SK-N-SH (cell line): ENCODE data around the gene SMYD2.

Experiments used
- CTCF ChIP-seq: fragments of 200-600 bp; sonication (generic); IDR thresholded peaks from 2 replicates; pipeline ENCODE4 v1.6.1; 2017; ENCODE audit warnings: antibody characterized with exemption, mild to moderate bottlenecking, moderate library complexity
- EP300 ChIP-seq, 2 experiments: IDR thresholded peaks; 2 replicates each; pipeline versions ENCODE4 v1.4.0 to v1.6.1; 2012; ENCODE audit warnings: borderline replicate concordance in 1 of 2, low read depth in 1 of 2, low read length in 1 of 2
- POLR2AphosphoS5 ChIP-seq: IDR thresholded peaks from 2 replicates; pipeline ENCODE4 v1.6.1; 2012; ENCODE audit warnings: low read depth, low read length
- RAD21 ChIP-seq: IDR thresholded peaks from 2 replicates; pipeline ENCODE4 v1.6.1; 2012; ENCODE audit warnings: mild to moderate bottlenecking, low read length
- REST ChIP-seq: IDR thresholded peaks from 2 replicates; pipeline ENCODE4 v1.6.1; 2012; ENCODE audit warnings: mild to moderate bottlenecking, low read depth, low read length, moderate library complexity
- RFX5 ChIP-seq: IDR thresholded peaks from 2 replicates; pipeline ENCODE4 v1.6.1; 2012; ENCODE audit warnings: mild to moderate bottlenecking, improper control_type of control experiment, low read length
- SMC3 ChIP-seq: IDR thresholded peaks from 2 replicates; pipeline ENCODE4 v1.6.1; 2012; ENCODE audit warnings: low read depth, low read length, improper control_type of control experiment
- TEAD4 ChIP-seq: IDR thresholded peaks from 2 replicates; pipeline ENCODE4 v1.4.0; 2012; ENCODE audit warnings: mild to moderate bottlenecking, borderline replicate concordance; ENCODE audit not compliant: insufficient read depth

- no peak for TF ChIP-seq EP300 (IDR thresholded peaks at IDR 0.05; ENCODE audit: borderline replicate concordance in 1 of 2, low read depth in 1 of 2, low read length in 1 of 2)
- TF ChIP-seq TEAD4, result no peak
- TF ChIP-seq CTCF, result no peak
- TF ChIP-seq POLR2AphosphoS5, result no peak
- no peak for TF ChIP-seq REST
- no peak for TF ChIP-seq RFX5
- no peak for TF ChIP-seq RAD21
- no peak for TF ChIP-seq SMC3
Measured at GRCh38 chr1:214317734-214318133, 36.8 kb downstream of the SMYD2 start.
